GM12878 (cell line): ENCODE measurements around the gene CEP126. TPM values are rescaled to one million over a fixed set of nuclear protein-coding genes. Genes with fewer than 3 reads are reported as not detected.

Source experiments
- ATAC-seq: fragments of 200-7000 bp; cut with Tn5 transposase; 3 replicates; pipeline ENCODE4 v1.9.1; 2020; ENCODE audit warnings: mild to moderate bottlenecking, moderate library complexity
- BruUV-seq: library from RNA; stranded (reverse); fragments of 400-500 nt; replicated peaks from 2 replicates; lab custom pipeline; 2021; lab: Mats Ljungman, UMichigan
- CTCF ChIA-PET: fragments of 300-600 bp; sonication (Branson Sonifier 250); formaldehyde crosslinking; extraction: SDS; loops from one replicate; lab custom pipeline; 2021; ENCODE audit warnings: inconsistent platforms; lab: Yijun Ruan, JAX
- POLR2A ChIA-PET: fragments of 350-600 bp; formaldehyde crosslinking; extraction: SDS; loops from one replicate; lab custom pipeline; 2021; ENCODE audit warnings: inconsistent platforms; lab: Charles Lee
- RAD21 ChIA-PET: fragments of 300-600 bp; sonication (Branson Sonifier 250); formaldehyde crosslinking; loops from one replicate; lab custom pipeline; 2023; ENCODE audit warnings: antibody characterized with exemption; ENCODE audit not compliant: unreplicated experiment; lab: Charles Lee
- SMC1A ChIA-PET: fragments of 300-600 bp; sonication (Branson Sonifier 250); formaldehyde crosslinking; loops from one replicate; lab custom pipeline; 2023; ENCODE audit not compliant: unreplicated experiment, uncharacterized antibody; lab: Charles Lee
- DNase-seq: peaks from one replicate; pipeline ENCODE4 v3.0.0-alpha.2; 2011; ENCODE audit warnings: low read depth, low spot score
- FAIRE-seq: peaks from 3 replicates; lab custom pipeline; 2011; peaks lifted over from hg19 to GRCh38; lab: Jason Lieb, UNC
- H2AFZ ChIP-seq: 2 replicates; pipeline ENCODE4 v1.6.0; 2011; ENCODE audit warnings: low read depth, low read length, control low read depth; ENCODE audit not compliant: control insufficient read depth
- H3K27ac ChIP-seq: 2 replicates; pipeline ENCODE4 v1.5.1; 2011; ENCODE audit warnings: control low read depth; ENCODE audit not compliant: control insufficient read depth, insufficient read depth
- H3K27me3 ChIP-seq, 2 experiments: replicated peaks in 1 of 2; 2 replicates each; pipeline versions ENCODE4 v1.6.0 to v1.6.1; 2011; ENCODE audit warnings: low read length in 1 of 2; ENCODE audit not compliant: control insufficient read depth in 2 of 2, insufficient read depth in 2 of 2
- H3K36me3 ChIP-seq, 2 experiments: 2 replicates each; pipeline ENCODE4 v1.5.1; 2011; ENCODE audit warnings: low read length in 1 of 2; ENCODE audit not compliant: control insufficient read depth in 2 of 2, insufficient read depth in 2 of 2
- H3K4me1 ChIP-seq: 2 replicates; pipeline ENCODE4 v1.6.1; 2011; ENCODE audit warnings: mild to moderate bottlenecking, low read length, moderate library complexity, mixed read lengths; ENCODE audit not compliant: control insufficient read depth, insufficient read depth
- H3K4me2 ChIP-seq: 2 replicates; pipeline ENCODE4 v1.6.0; 2011; ENCODE audit warnings: control low read depth; ENCODE audit not compliant: control insufficient read depth, insufficient read depth
- H3K4me3 ChIP-seq: fragments of 200-600 bp; sonication (generic); 2 replicates; pipeline ENCODE4 v1.5.1; 2016
- H3K79me2 ChIP-seq: 2 replicates; pipeline ENCODE4 v1.6.0; 2011; ENCODE audit warnings: low read length; ENCODE audit not compliant: control insufficient read depth, insufficient read depth
- H3K9ac ChIP-seq: 2 replicates; pipeline ENCODE4 v1.8.0; 2011; ENCODE audit warnings: low read length, control low read depth, mixed read lengths; ENCODE audit not compliant: control insufficient read depth, insufficient read depth
- H3K9me3 ChIP-seq: replicated peaks from 3 replicates; pipeline ENCODE4 v1.5.1; 2011; ENCODE audit warnings: mild to moderate bottlenecking, low read length; ENCODE audit not compliant: control insufficient read depth, insufficient read depth
- H4K20me1 ChIP-seq: 2 replicates; pipeline ENCODE4 v1.6.0; 2011; ENCODE audit not compliant: control insufficient read depth, insufficient read depth
- CUX1 ChIP-seq: IDR thresholded peaks from 2 replicates; pipeline ENCODE4 v1.6.1; 2012; ENCODE audit warnings: improper control_type of control experiment, low read depth, low read length; ENCODE audit not compliant: insufficient replicate concordance
- EZH2 ChIP-seq: IDR thresholded peaks from 2 replicates; pipeline ENCODE4 v1.6.1; 2012; ENCODE audit warnings: low read depth, mild to moderate bottlenecking, control low read depth, inconsistent platforms, low read length, borderline replicate concordance; ENCODE audit not compliant: control insufficient read depth
- HDAC2 ChIP-seq: fragments of 200-600 bp; sonication (generic); IDR thresholded peaks from 2 replicates; pipeline ENCODE4 v1.6.1; 2017
- JUNB ChIP-seq: IDR thresholded peaks from 2 replicates; pipeline ENCODE4 v1.6.1; 2016; ENCODE audit warnings: antibody characterized with exemption, mild to moderate bottlenecking
- MTA2 ChIP-seq: fragments of 450-650 bp; IDR thresholded peaks from 2 replicates; pipeline ENCODE4 v1.6.1; 2016; ENCODE audit warnings: low read depth, mild to moderate bottlenecking, moderate library complexity
- POLR2A ChIP-seq: IDR thresholded peaks from 2 replicates; pipeline ENCODE4 v1.6.1; 2011; ENCODE audit warnings: low read depth, mild to moderate bottlenecking, low read length
- SRF ChIP-seq, 2 experiments: IDR thresholded peaks; 2 replicates each; pipeline ENCODE4 v1.6.1; 2011; ENCODE audit warnings: low read depth in 2 of 2, low read length in 2 of 2, mild to moderate bottlenecking in 1 of 2, moderate library complexity in 1 of 2
- TCF12 ChIP-seq: IDR thresholded peaks from 2 replicates; pipeline ENCODE4 v1.6.1; 2011; ENCODE audit warnings: low read depth, mild to moderate bottlenecking, low read length
- ZNF217 ChIP-seq: fragments of 450-650 bp; IDR thresholded peaks from 2 replicates; pipeline ENCODE4 v1.6.1; 2017; ENCODE audit warnings: antibody characterized with exemption, mild to moderate bottlenecking
- WGBS: methylation state at CpG from one replicate; pipeline ENCODE4 v1.1.6; 2016; ENCODE audit warnings: low lambda C conversion rate; ENCODE audit not compliant: insufficient replicate concordance, insufficient coverage; ENCODE audit errors: missing lambda C conversion rate; 5-methylcytosine and 5-hydroxymethylcytosine counted together
- in situ Hi-C: fragments of 300-500 bp; cut with MboI; formaldehyde crosslinking; loops from 9 replicates; pipeline ENCODE4 v1.14.3; 2018; ENCODE audit warnings: mixed read lengths
- intact Hi-C: fragments of 100-400 bp; cut with micrococcal nuclease; formaldehyde crosslinking; loops from one replicate; pipeline ENCODE4 v1.14.2; 2022; ENCODE audit not compliant: unreplicated experiment
- polyA plus RNA-seq, 11 experiments: library from polyadenylated mRNA; depleted of rRNA in 4 of 11; unstranded in 6 of 11; stranded (reverse) in 5 of 11; fragments of >200 nt; fragmentation: Nextera tagmentation in 4 of 11; fragmentation: Illumina TruSeq in 1 of 11; extraction: Ambion mirVana in 4 of 11; extraction: Trizol in 1 of 11; gene quantifications; 1 replicate in 1 of 11; 2 replicates in 10 of 11; pipeline versions ENCODE4 v1.2.1 to v1.2.3, GENCODE V29; 2011 to 2016; ENCODE audit warnings: inconsistent platforms in 2 of 11, missing spikeins in 2 of 11, low read depth in 1 of 11
- total RNA-seq, 4 experiments: library from RNA; depleted of rRNA in 3 of 4; stranded (reverse); fragments of >200 nt in 3 of 4; fragmentation: Illumina TruSeq in 1 of 4; extraction: Trizol in 1 of 4; gene quantifications; 2 replicates each; pipeline versions ENCODE4 v1.2.1 to v1.2.3, GENCODE V29; 2013 to 2021

The CEP126 gene
- total and polyA plus RNA-seq, 10 of the 15 experiments (the other 5 are each of a cell fraction or from before 2014, with no cell fraction given), result 0.01 TPM; not detected in 8

GRCh38 chr11:101894505-101894904 lies 20.3 kb upstream of the CEP126 start (continued):
- TF ChIP-seq EZH2 (no peak), TCF12 (no peak), JUNB (no peak), SRF (IDR thresholded peaks at IDR 0.05; ENCODE audit: low read depth in 2 of 2, low read length in 2 of 2) (no peak)

- Histone ChIP-seq H3K27ac (no peak overlapping the region), H3K4me1 (no peaks in the 10 kb centered on the region), H4K20me1 (no peaks in the 10 kb centered on the region), H3K9me3 (no peaks in the 10 kb centered on the region), H3K36me3 (no peaks in the 10 kb centered on the region), H3K4me2 (no peak overlapping the region), H3K79me2 (no peaks in the 10 kb centered on the region), H3K9ac (no peak overlapping the region), H3K4me3 (no peak overlapping the region), H3K27me3 (no peaks in the 10 kb centered on the region), H2AFZ (no peak overlapping the region)
- SMC1A ChIA-PET, result no interaction called here
- BruUV-seq, result no TSS peak
- RAD21 ChIA-PET, result interaction anchor here (0.9 to 1.5 kb wide), 2 partner anchors 47 to 759 kb away, joined by 3 to 4 read pairs; no protein-coding TSS in a partner anchor
- no peak for FAIRE-seq
- intact Hi-C loops (no loop called here), in situ Hi-C loops (no loop called here)
- no peak for DNase-seq
- WGBS, result 40% methylated on average over 1 of the region's 1 CpG
- CTCF ChIA-PET, result interaction anchor here (0.5 to 1.0 kb wide), 3 partner anchors 98 to 216 kb away, joined by 3 to 4 read pairs (median 3); no protein-coding TSS in a partner anchor
- POLR2A ChIA-PET, result no interaction called here
- TF ChIP-seq HDAC2 (no peak), POLR2A (no peak), ZNF217 (no peak), CUX1 (no peak), MTA2 (no peak)
- no peak for ATAC-seq
These were observed 7.0 kb upstream of the CEP126 start for GRCh38 chr11:101907815-101908214.
